GM10847 (cell line): ENCODE measurements around the gene NME5.

Experiments used
- POLR2A ChIP-seq: IDR thresholded peaks from 2 replicates; pipeline ENCODE4 v1.6.1; 2011; ENCODE audit not compliant: insufficient read length; ENCODE audit errors: extremely low read depth

The NME5 gene, protein sequence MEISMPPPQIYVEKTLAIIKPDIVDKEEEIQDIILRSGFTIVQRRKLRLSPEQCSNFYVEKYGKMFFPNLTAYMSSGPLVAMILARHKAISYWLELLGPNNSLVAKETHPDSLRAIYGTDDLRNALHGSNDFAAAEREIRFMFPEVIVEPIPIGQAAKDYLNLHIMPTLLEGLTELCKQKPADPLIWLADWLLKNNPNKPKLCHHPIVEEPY

DNA sequence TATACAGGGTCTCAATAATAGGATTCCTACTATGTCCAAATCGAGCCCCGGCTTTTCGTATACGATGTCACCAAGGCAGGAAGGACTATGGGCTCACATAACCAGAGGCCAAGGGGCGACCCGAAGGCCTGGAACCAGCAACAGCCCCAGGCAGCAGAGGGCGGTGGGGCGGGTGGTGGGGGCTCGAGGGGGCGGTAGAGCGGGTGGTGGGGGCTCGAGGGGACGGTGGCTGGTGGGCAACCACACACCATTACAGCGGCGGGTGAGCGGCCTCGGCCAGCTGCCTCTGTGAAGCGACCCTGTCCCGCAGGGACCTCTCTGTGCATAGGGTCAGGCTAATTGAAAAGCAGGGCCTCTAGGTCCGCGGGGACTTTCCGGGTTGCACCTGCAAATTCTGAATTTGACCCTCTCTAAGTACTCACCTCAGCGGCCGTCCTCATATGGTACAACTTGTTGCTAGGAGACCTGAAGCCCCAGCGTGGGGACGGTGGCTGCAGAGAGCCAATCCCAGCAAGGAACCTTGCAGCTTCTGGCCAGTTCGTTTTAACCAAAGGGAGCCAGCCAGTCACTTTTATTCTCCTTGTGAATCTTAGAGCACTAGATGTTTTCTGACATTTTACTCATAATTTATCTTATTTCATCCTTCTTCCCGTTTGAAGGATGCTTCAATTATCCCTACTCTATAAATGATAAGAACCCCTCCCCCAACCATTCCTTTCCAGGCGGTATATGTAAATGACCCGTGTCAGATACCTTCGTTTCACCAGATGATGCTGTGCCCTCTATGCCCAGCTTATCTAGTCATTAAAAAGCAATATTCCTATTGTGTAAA lies at the start of gene NME5:
TSS of gene NME5 (minus strand) at position 480 of the 832 bp plus-strand sequence. CDS start 648 bp downstream, outside the sequence.
- TF ChIP-seq POLR2A, result no peak

DNA sequence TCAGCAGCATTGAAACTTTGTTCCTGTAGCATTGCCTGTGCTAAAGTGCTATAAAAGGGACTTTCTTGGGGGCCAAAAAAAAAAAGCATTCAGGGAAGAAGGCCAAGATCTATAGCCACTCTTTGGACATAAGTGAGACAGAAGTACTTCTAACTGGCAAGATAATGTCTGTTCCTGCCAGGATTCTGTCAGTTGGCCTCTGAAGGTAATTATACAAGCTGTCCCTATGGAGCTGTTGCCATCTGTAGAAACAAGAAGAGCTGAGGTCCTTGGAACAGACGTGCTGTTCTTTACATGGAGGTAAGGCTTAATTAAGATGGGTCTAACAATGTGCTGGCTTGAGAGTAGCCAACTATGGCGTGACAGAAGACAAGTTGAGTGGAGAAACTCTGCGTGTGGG lies 49.4 kb upstream of the NME5 start:
- TF ChIP-seq POLR2A, result no peak

DNA sequence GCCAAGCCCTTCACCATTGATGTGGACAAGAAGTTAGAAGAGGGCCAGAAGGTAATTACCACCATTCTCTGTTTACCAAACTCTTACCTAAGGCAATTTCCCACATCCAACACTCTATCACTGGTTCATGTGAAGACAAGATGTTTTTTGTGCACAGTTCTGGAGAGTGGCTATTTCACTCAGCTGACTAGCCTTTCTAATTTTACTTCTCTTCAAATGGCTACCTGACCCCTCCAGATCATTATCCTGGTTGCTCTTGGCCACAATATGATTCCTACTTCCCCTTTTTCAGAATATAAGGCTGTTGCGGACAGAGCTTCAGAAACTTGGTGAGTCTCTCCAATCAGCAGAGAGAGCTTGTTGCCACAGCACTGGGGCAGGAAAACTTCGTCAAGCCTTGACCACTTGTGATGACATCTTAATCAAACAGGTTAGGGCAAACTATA lies 46.8 kb upstream of the NME5 start:
- no peak for TF ChIP-seq POLR2A

DNA sequence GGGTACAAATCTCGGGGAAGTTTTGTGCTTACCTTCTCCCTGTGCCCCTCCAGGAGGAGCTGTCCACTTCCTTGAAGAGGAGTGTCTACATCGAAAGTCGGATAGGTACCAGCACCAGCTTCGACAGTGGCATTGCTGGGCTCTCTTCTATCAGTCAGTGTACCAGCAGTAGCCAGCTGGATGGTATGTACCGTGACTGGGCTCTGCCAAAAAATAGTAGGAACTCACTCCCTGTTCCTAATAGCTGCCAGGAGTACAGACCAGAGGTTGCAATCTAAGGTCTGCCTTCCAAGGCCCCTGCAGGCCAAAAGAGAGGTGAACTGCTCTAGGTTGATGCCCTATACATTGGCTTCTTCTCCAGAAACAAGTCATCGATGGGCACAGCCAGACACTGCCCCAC lies 43.6 kb upstream of the NME5 start:
- TF ChIP-seq POLR2A, result no peak

DNA sequence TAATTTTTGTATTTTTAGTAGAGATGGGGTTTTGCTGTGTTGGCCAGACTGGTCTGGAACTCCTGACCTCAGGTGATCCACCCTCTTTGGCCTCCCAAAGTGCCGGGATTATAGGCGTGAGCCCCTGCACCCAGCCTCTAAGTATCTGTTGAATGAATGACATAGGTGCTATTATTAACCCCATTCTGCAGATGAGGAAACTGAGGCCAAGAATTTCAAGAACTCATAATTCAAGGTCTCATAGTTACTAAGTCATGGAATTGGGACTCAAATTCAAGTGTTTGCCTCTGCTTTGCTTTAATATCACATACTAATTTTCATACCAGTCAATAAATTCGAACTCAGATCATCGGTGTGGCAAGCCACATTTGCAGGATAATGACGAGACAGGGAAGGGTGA lies 41.6 kb upstream of the NME5 start:
- no peak for TF ChIP-seq POLR2A

DNA sequence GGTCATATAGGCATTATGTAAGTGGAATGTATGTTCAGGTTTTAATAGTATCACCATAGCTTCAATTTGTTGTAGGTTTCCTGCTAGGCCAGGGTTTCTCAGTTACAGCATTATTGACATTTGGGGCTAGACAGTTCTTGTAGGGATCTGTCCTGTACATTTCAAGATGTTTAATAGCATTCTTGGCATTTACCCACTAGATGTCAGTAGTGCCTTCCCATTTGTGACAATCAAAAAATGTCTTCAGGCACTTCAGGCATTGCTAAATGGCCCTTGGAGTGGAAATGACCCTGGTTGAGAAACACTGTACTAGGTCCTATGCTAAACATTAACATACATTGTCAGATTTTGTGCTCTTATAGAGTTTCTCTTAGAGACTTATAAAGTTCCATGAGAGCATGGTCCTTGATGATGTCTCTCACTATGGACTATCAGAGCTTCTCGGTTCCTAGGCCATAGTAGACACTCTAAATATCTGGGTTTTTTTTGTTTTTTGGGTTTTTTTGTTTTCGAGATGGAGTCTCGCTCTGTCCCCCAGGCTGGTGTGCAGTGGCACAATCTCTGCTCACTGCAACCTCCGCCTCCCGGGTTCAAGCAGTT lies 41.1 kb upstream of the NME5 start:
- no peak for TF ChIP-seq POLR2A

DNA sequence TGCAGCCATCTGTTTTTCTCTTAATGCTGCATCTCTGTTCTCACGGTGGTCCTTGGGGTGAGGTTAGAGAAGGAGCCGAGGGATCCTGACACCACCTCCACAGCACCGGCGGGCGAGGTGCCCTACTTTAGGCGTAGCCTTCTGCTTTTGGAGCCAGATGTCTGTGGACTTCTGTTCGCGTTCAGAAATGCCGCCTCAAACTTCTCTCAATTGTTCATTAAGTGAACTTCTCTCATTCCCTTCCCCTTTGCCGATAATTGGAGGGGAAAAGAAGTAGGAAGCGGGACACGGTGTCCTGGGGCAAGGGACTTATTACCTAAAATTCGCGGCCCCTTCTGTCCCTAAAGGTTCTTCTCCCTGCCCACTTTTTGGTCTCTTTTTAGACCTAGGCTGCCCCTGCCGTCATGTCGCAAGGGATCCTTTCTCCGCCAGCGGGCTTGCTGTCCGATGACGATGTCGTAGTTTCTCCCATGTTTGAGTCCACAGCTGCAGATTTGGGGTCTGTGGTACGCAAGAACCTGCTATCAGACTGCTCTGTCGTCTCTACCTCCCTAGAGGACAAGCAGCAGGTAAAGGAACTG lies 40.1 kb upstream of the NME5 start:
- no peak for TF ChIP-seq POLR2A

DNA sequence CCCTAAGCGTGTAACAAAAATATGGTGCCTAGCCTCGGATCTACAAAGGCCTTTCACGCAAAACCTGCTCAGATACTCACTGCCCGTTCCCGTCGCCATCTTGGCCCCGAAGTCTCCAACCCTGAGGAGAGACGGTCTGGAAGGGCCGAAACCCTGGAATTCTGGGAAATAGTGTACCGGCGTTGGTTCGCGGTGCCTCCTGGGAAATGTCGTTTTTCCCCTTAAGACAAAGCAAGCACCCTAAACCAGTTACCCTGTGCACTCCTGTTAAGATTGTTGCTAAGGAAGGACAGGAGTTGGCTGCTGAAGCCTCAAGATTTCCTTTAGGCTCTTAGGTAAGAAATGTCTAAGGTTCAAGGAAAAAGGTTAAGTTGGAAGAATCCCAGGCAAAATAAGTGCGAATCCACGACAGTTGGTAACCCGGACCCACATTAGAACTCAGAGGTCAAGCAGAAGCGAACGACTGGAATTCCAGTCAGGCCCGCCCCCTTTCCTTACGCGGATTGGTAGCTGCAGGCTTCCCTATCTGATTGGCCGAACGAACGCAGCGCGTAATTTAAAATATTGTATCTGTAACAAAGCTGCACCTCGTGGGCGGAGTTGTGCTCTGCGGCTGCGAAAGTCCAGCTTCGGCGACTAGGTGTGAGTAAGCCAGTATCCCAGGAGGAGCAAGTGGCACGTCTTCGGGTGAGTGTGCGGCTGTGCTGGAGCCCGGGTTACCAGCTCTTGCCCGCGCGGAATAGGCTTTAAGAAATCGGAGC lies 39.5 kb upstream of the NME5 start, which contains the start of the genes BRD8 and KIF20A:
TSS of gene BRD8 (minus strand) at position 115 of the 761 bp plus-strand sequence. CDS start at position 99, 16 bp downstream.
TSS of gene KIF20A (plus strand) at position 597 of the 761 bp plus-strand sequence. CDS start 569 bp downstream, outside the sequence.
- peak; percentile 68 for TF ChIP-seq POLR2A

DNA sequence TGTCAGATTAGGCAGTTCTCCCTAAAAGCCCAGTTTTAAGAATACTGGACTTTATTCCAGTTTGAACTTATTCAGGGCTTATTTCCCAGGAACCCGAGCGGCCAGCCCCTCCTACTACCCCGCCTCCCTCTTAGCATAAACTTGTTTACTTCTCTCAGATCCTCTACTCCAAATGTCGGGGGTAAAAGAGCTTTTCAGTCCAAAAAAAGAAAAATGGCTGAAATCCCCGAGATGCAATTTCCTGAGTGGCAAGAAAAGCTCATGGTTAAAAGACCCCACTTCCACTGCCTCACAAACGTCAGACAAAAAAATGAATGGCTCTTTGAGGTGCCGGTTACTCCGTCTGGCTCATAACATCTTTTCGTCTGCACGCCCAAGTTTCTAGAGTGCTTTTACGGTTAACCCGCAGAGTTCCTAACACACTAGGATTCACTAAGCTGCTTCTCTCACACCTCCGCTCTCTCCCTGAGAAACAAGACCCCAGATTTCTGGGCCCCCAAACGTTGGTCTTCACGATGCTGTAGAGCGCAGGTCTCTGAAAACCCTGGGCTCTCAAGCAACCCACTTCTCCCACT lies 38.8 kb upstream of the NME5 start:
- no peak for TF ChIP-seq POLR2A

DNA sequence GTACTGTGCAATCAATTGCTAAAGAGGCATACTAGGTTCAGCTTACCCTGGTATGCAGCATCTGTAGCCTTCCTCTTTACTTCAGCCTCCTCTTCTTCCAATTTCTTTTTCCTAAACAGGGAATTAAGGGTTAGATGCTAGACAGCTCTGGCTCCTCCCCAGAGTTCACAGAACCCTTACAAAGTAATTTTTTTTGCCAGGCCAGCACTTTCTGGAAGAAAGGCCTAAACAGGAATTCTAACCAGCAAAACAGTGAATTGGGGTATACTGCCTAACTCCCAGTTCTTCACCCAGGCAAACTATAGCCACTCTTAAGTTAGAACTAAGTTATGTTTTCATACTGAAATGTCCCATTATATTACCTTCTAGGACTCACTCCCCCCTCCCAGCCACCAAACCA lies 31.1 kb upstream of the NME5 start:
- no peak for TF ChIP-seq POLR2A

DNA sequence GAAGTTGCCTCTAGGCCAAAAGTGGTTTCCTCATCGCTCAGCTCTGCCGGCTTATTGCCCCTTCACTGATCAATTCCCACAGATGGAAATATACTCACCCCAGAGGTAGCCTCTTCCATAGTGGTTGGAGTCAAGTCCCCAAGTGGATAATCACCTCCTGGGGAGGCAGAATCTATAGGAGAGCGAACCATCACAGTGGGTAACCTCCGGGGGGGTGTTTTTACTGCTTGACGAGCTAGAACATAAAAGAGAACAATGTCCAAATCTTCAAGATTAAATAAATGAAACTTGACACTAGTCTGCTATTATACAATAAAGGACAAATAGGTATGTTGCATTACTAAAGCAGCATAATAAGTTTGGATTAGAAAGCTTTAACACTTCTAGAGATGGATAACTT lies 29.9 kb upstream of the NME5 start:
- no peak for TF ChIP-seq POLR2A

DNA sequence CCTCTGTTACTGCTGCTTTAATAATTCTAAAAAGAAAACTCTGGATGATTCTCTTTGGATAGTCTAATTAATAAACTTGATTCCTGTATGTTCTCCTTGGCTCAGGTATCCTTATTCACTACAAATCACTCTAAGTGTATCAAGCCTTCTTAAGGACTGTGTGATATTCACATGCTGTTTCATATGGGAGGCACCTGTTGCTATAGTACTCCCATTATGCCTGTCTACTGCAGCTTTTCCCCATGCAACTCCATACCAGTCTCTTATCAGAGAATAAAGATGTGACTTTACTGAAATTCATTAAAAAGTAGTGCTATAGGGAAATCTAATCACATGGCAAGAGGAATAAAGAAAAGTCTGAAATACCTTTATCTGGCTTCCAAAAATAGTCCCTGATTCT lies 24.5 kb upstream of the NME5 start:
- TF ChIP-seq POLR2A, result no peak

DNA sequence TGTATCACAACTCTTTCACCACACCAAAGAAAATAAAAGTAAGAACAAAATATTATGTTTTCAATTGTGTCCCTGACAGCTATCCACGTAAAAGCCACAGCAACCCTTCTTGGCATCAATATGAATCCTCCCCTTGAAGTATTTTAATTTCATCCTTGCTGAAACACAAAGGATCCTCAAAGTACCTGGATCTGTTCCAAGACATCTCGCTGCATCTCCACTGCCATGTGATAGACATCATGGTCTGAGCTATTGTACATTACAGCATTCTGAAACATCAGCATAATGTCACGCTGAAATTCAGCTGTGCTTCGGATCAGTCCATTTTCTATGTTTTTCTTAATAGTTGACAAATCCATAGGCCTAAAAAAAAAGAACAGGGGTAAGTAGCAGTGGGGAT lies 21.5 kb upstream of the NME5 start:
- no peak for TF ChIP-seq POLR2A

DNA sequence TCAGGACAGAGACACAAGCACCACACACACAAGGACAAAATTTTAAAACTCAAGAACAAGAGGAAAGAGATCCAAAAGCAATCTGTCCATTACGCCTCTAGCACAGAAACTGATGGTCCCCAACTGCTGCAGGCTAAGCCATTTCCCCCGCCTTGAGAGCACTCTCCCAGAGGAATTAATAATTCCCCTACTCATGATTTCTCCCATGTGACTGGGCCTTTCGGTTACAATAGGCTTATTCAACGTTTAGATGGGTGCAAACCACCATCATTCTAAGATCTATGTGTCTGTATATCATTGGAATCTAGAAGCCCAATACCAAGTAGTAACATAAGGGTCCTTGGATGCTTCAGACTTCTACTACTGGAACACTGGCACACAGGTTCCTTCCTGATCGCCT lies 20.4 kb upstream of the NME5 start:
- TF ChIP-seq POLR2A, result no peak
